Karpas-422 (cell line): ENCODE results near the gene MXRA8. TPM values are rescaled to one million over a fixed set of nuclear protein-coding genes. Genes with fewer than 3 reads are reported as not detected.
A peak's percentile ranks its signal among the peaks of the same experiment; 100 is the strongest.
"Not testable (repeated sequence)": the region's sequence is repeated elsewhere in the genome, so short reads cannot be mapped to it uniquely, and the experiment has no call there.

Experiments
- DNase-seq: peaks from one replicate; pipeline ENCODE4 v3.0.0-alpha.2; 2015
- H2AFZ ChIP-seq: fragments of 200-600 bp; sonication (generic); 2 replicates; pipeline ENCODE4 v1.6.1; 2014; ENCODE audit warnings: antibody characterized with exemption, low read length, mixed read lengths
- H3K27ac ChIP-seq: fragments of 200-600 bp; sonication (generic); 2 replicates; pipeline ENCODE4 v1.5.1; 2014; ENCODE audit warnings: mild to moderate bottlenecking, low read length, moderate library complexity
- H3K27me3 ChIP-seq: fragments of 200-600 bp; sonication (generic); 2 replicates; pipeline ENCODE4 v1.6.1; 2014; ENCODE audit warnings: low read length, mixed read lengths
- H3K36me3 ChIP-seq: fragments of 200-600 bp; sonication (generic); 2 replicates; pipeline ENCODE4 v1.6.1; 2014; ENCODE audit warnings: low read length, mixed read lengths; ENCODE audit not compliant: insufficient read depth
- H3K4me1 ChIP-seq: fragments of 200-600 bp; sonication (generic); 2 replicates; pipeline ENCODE4 v1.6.1; 2014; ENCODE audit warnings: mild to moderate bottlenecking, low read length, mixed read lengths
- H3K4me2 ChIP-seq: fragments of 200-600 bp; sonication (generic); 2 replicates; pipeline ENCODE4 v1.6.1; 2014; ENCODE audit warnings: low read length, low read depth, mild to moderate bottlenecking; ENCODE audit not compliant: poor library complexity, severe bottlenecking
- H3K4me3 ChIP-seq: fragments of 200-600 bp; sonication (generic); 2 replicates; pipeline ENCODE4 v1.5.1; 2014; ENCODE audit warnings: mild to moderate bottlenecking, antibody characterized with exemption, low read length, mixed read lengths
- H3K79me2 ChIP-seq: fragments of 200-600 bp; sonication (generic); 2 replicates; pipeline ENCODE4 v1.6.1; 2014; ENCODE audit warnings: mild to moderate bottlenecking, low read length, mixed read lengths
- H3K9ac ChIP-seq: fragments of 200-600 bp; sonication (generic); 2 replicates; pipeline ENCODE4 v1.6.0; 2014; ENCODE audit warnings: low read length
- H3K9me2 ChIP-seq: fragments of 200-600 bp; sonication (generic), shearing (Covaris generic); replicated peaks from 2 replicates; pipeline ENCODE4 v1.6.0; 2014; ENCODE audit warnings: mild to moderate bottlenecking, low read length, moderate library complexity; ENCODE audit not compliant: insufficient read depth
- H3K9me3 ChIP-seq: fragments of 300-700, 200-600 bp; sonication (generic); 2 replicates; pipeline ENCODE4 v1.6.1; 2014; ENCODE audit warnings: low read length, mixed read lengths
- H4K20me1 ChIP-seq: fragments of 200-600 bp; sonication (generic); 2 replicates; pipeline ENCODE4 v1.6.1; 2014; ENCODE audit warnings: mild to moderate bottlenecking, antibody characterized with exemption, low read length, low read depth; ENCODE audit not compliant: insufficient read depth
- total RNA-seq: library from RNA; depleted of rRNA; stranded (reverse); fragments of >200 nt; shearing (Covaris generic); gene quantifications from 2 replicates; pipeline ENCODE4 v1.2.3, GENCODE V29; 2014; ENCODE audit warnings: low replicate concordance

The MXRA8 gene
- total RNA-seq, 1 experiment from 2014 or later = not detected

DNA sequence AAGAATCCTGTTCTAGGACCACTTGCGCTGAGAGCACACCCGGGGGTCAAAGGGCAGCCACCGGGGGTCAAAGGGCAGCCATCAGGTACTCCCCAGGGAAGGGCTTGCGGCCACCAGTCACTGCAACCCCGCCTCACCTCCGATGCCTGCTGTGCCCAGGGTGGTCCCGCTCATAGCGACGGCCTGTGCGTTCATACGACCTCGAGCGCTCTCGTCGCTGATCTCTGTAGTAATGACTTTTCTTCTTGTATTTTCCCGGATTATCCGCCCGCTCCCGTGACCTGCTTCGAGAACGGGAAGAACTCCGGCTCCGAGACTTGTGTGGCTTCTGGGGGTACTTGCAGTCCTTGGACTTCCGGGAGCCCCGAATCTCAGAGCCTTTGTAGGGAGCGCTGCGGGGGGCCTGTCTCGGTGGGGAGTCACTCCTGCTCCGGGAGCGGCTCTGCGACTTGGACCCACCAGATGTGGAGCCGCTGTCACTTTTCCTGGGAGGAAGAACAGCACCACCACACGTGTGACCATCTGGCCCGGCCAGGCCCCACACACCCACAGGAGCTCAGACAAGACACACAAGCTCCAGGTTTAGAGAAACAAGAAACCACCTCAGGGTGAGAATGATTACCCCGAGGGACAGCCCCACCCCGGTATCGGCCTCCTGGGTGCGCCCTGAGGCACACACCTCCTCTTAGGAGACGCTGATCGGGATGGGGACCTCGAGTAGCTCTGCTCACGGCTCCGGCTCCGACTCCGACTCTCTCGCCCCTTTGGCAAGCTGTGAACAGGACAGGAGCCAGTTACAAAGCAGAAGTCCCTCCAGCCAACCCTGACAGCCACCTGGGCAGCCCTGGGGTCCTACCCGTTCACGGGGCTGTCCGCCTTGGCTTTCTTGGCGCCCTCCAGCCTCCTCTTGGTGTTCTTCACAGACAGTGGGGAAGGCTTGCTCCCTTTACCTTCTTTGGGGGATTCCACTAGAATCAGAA, 29.0 kb upstream of the MXRA8 start:
- Histone ChIP-seq H4K20me1 (no peaks in the 10 kb centered on the region), H2AFZ (no peak overlapping the region), H3K9me2 (no peaks in the 10 kb centered on the region), H3K27ac (no peak overlapping the region), H3K4me2 (no peak overlapping the region), H3K4me3 (no peak overlapping the region), H3K36me3 (peaks cover 57% of the 10 kb centered on the region), H3K9ac (no peak overlapping the region), H3K27me3 (no peaks in the 10 kb centered on the region), H3K4me1 (no peaks in the 10 kb centered on the region), H3K79me2 (peaks cover 20% of the 10 kb centered on the region), H3K9me3 (no peaks in the 10 kb centered on the region)
- DNase-seq = no peak

DNA sequence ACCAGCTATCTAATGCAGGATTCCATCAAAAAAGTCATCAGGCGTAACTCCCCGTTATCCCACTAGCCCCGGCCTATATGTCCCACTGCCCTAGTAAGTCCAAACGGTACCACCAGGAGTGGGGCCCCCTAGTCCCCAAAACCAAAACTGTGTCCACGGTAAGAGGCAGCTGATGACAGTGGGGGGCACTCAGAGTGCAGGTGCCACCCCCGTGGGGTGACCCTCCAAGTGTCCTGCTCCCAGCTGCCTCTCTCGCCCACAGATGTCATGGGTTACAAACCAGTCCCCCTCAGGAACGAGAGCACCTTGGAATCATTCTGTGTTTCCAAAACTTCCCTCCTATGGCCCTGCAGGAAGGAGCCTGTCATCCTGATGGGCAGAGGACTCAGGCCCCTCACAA, 27.6 kb upstream of the MXRA8 start:
- Histone ChIP-seq H3K9me2 (no peaks in the 10 kb centered on the region), H3K4me3 (no peak overlapping the region), H3K9ac (no peak overlapping the region), H3K27ac (no peak overlapping the region), H3K79me2 (peaks cover 28% of the 10 kb centered on the region), H3K36me3 (peaks cover 43% of the 10 kb centered on the region), H2AFZ (no peak overlapping the region), H3K4me1 (no peaks in the 10 kb centered on the region), H3K27me3 (no peaks in the 10 kb centered on the region), H3K9me3 (no peaks in the 10 kb centered on the region), H4K20me1 (no peaks in the 10 kb centered on the region), H3K4me2 (no peak overlapping the region)
- no peak for DNase-seq

DNA sequence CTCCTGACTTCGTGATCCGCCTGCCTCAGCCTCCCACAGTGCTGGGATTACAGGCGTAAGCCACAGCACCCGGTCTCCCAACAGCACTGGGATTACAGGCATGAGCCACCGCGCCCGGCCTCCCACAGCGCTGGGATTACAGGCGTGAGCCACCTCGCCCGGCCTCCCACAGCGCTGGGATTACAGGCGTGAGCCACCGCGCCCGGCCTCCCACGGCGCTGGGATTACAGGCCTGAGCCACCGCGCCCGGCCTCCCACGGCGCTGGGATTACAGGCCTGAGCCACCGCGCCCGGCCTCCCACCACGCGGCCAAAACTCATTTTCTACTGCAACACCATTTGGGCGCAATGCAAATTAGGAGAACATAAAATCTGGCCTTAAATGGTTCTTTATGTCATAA, 27.0 kb upstream of the MXRA8 start:
- not testable (repeated sequence) for DNase-seq, H3K4me1 ChIP-seq
- H3K36me3 ChIP-seq = peaks cover 38% of the 10 kb centered on the region

DNA sequence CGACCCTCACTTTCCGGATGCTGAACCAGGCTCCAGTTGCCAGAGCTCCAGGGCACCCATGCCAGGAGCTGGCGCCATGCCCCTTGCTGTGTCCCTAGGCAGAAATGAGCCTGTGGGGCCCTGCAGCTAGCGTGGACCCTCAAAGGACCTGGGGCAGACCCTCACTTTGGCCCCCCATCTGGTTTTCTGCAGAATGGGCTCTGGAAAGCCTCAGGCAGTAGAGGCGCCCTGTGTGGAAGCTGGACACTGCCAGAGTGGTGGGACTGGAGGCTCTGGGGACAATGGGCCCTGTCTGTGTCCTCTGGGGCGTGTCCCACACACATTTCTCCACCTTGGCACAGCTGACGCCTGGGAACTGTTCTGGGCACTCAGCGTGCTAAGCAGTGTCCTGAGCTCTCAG, 22.9 kb upstream of the MXRA8 start:
- Histone ChIP-seq H3K9me2 (no peaks in the 10 kb centered on the region), H3K9me3 (no peaks in the 10 kb centered on the region), H3K4me1 (peaks cover 3% of the 10 kb centered on the region), H3K27me3 (no peaks in the 10 kb centered on the region), H4K20me1 (no peaks in the 10 kb centered on the region), H3K36me3 (peaks cover 10% of the 10 kb centered on the region), H2AFZ (no peak overlapping the region), H3K79me2 (peaks cover 28% of the 10 kb centered on the region), H3K27ac (no peak overlapping the region), H3K4me2 (no peak overlapping the region), H3K4me3 (no peak overlapping the region), H3K9ac (no peak overlapping the region)
- DNase-seq = no peak

More for the DNA sequence above, 27.0 kb upstream of the MXRA8 start:
- H3K27ac ChIP-seq, H3K4me3 ChIP-seq, H3K9me2 ChIP-seq, H4K20me1 ChIP-seq, H3K9me3 ChIP-seq, H2AFZ ChIP-seq, H3K27me3 ChIP-seq, H3K9ac ChIP-seq, H3K4me2 ChIP-seq: not testable (repeated sequence)
- H3K79me2 ChIP-seq = peaks cover 29% of the 10 kb centered on the region

DNA sequence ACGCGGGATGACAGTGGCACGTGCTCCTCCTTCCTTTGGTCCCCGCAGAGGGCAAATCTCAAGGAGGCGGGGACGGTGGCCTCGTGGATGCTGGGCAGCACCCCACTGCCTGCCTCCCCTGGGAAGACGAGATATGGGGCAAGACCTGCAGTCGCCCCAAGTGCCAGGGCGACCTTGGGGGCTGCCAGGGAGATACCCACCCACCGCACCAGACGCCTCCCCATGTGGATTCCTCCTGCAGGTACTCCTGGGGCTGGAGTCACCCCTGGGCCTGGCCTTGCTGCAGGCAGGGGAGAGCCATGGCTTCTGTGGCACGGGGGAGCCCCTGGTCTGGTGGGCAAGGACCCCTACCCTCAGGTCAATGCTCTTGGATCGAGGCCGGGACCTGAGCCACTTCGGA, 22.5 kb upstream of the MXRA8 start:
- DNase-seq = no peak
- H3K9me2 ChIP-seq = no peaks in the 10 kb centered on the region
- no peaks in the 10 kb centered on the region for H4K20me1 ChIP-seq
- peaks cover 8% of the 10 kb centered on the region for H3K36me3 ChIP-seq
- no peak overlapping the region for H3K4me2 ChIP-seq
- H3K79me2 ChIP-seq = peaks cover 28% of the 10 kb centered on the region
- H3K9ac ChIP-seq = no peak overlapping the region
- H2AFZ ChIP-seq = no peak overlapping the region
- no peak overlapping the region for H3K4me3 ChIP-seq
- no peaks in the 10 kb centered on the region for H3K9me3 ChIP-seq
- no peak overlapping the region for H3K27ac ChIP-seq
- H3K27me3 ChIP-seq = no peaks in the 10 kb centered on the region
- H3K4me1 ChIP-seq = peaks cover 7% of the 10 kb centered on the region

DNA sequence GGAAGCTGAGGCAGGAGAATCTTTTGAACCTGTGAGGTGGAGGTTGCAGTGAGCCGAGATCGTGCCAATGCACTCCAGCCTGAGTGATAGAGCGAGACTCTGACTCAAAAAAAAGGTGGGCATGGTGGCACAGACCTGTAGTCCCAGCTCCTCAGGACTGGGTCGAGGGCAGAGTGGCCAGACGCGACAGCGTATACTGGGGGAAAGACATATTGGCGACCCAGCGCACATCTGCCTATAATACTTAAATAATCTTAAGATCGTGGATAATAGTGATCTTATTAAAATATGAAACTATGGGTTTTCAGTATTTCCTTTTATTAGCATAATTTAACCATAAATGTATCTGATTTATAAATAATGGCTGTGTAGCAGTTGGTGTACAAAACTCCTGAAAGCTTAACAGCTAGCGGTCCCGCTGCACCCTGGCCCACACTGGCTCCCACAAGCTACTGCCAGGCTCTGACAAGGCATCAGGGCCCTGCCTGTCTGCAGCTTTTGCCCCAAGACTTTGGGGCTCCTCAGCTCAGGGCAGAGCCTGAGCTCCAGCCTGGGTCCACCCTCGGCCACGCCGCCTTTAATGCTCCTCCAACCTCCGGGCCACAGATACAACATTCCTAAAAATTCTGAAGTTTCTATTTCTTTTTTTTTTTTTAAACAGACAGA, 19.3 kb upstream of the MXRA8 start:
- no peak for DNase-seq
- Histone ChIP-seq H3K79me2 (peaks cover 42% of the 10 kb centered on the region), H3K27ac (no peak overlapping the region), H3K36me3 (peaks cover 6% of the 10 kb centered on the region; the same call in 1 of the 2 replicates), H4K20me1 (0 out of 2 replicates have a peak, but pooled peaks cover 6% of the 10 kb centered on the region), H3K9ac (no peak overlapping the region), H3K9me3 (no peaks in the 10 kb centered on the region), H2AFZ (no peak overlapping the region), H3K9me2 (no peaks in the 10 kb centered on the region), H3K4me2 (no peak overlapping the region), H3K4me1 (peaks cover 24% of the 10 kb centered on the region), H3K4me3 (no peak overlapping the region), H3K27me3 (no peaks in the 10 kb centered on the region)

DNA sequence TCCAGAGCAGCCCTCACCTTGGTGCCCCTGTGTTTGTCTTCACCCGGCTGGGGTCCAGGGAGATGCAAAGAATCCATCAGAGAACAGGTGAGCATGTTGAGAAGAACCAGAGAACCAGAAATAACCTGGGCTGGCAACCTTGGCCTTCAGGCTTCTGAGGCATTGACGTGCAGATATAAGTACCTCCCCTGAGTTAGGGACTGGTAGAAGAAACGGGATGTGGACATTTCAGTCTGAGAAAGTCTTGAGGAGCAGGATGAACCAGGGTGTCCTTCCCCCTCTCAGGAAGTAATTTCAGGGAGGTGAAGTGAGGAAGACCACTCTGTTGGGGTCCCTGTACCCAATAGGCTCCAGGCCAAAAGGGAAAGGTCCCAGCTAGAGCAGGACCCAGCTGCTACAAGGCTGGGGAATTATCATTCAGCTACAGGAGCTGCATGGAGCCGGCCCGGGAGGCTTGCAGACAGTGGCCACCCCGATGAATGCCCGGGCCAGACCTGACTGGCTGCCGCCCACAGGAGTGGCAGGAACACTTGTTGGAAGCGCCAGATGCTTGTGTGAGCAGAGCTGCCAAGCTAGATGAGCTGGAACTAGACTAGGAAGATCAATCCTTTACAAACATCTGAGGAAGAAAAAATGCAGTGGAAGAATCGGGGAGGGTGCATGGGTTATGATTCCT, 18.3 kb upstream of the MXRA8 start:
- Histone ChIP-seq H3K9ac (peak overlapping the region; percentile 92; the same call in 1 of the 2 replicates), H4K20me1 (0 out of 2 replicates have a peak, but pooled peaks cover 6% of the 10 kb centered on the region), H3K36me3 (peaks cover 6% of the 10 kb centered on the region; the same call in 1 of the 2 replicates), H2AFZ (no peak overlapping the region), H3K4me3 (peak overlapping the region; percentile 74; the same call in 1 of the 2 replicates), H3K4me1 (peaks cover 33% of the 10 kb centered on the region), H3K4me2 (peak overlapping the region; percentile 88), H3K27ac (no peak overlapping the region), H3K9me2 (no peaks in the 10 kb centered on the region), H3K27me3 (no peaks in the 10 kb centered on the region), H3K79me2 (peaks cover 33% of the 10 kb centered on the region), H3K9me3 (no peaks in the 10 kb centered on the region)
- no peak for DNase-seq
